H1 (cell line): ENCODE data around the gene LRBA. TPM values are rescaled to one million over a fixed set of nuclear protein-coding genes. Genes with fewer than 3 reads are reported as not detected.

ENCODE experiments used
- CTCF ChIA-PET: fragments of 300-600 bp; sonication (Branson Sonifier 250); formaldehyde crosslinking; loops from one replicate; lab custom pipeline; 2021; ENCODE audit not compliant: partially characterized antibody; lab: Charles Lee
- POLR2A ChIA-PET: fragments of 300-600 bp; sonication (Branson Sonifier 250); formaldehyde crosslinking; loops from one replicate; lab custom pipeline; 2021; ENCODE audit warnings: inconsistent platforms; ENCODE audit not compliant: partially characterized antibody; lab: Charles Lee
- DNase-seq, 2 experiments: peaks; one replicate each; pipeline versions ENCODE4 v3.0.0 to v3.0.0-alpha.2; 2010 to 2022; ENCODE audit warnings: low spot score in 2 of 2, low read depth in 1 of 2, mixed read lengths in 1 of 2
- FAIRE-seq: peaks from 2 replicates; lab custom pipeline; 2011; peaks lifted over from hg19 to GRCh38; lab: Jason Lieb, UNC
- H2AFZ ChIP-seq: 2 replicates; pipeline ENCODE4 v1.8.1; 2012; ENCODE audit warnings: low read length, inconsistent platforms
- H2AK5ac ChIP-seq: 2 replicates; pipeline ENCODE4 v1.6.1; 2013; ENCODE audit warnings: low read depth, low read length
- H2BK120ac ChIP-seq: replicated peaks from 2 replicates; pipeline ENCODE3; 2013; ENCODE audit warnings: low read depth, low read length, inconsistent platforms
- H2BK12ac ChIP-seq: 2 replicates; pipeline ENCODE4 v1.6.1; 2013; ENCODE audit warnings: low read depth, low read length
- H2BK15ac ChIP-seq: 2 replicates; pipeline ENCODE4 v1.6.1; 2013; ENCODE audit warnings: low read length
- H2BK20ac ChIP-seq: 2 replicates; pipeline ENCODE4 v1.6.1; 2013; ENCODE audit warnings: low read length
- H2BK5ac ChIP-seq: 2 replicates; pipeline ENCODE4 v1.6.1; 2013; ENCODE audit warnings: low read depth, low read length
- H3K14ac ChIP-seq: 2 replicates; pipeline ENCODE4 v1.6.1; 2013; ENCODE audit warnings: inconsistent platforms; ENCODE audit not compliant: insufficient read length
- H3K18ac ChIP-seq: 2 replicates; pipeline ENCODE4 v1.6.1; 2013; ENCODE audit warnings: low read length; ENCODE audit errors: extremely low read depth
- H3K23ac ChIP-seq: 2 replicates; pipeline ENCODE4 v1.6.1; 2013; ENCODE audit warnings: inconsistent platforms; ENCODE audit not compliant: insufficient read length
- H3K23me2 ChIP-seq: 2 replicates; pipeline ENCODE4 v1.6.1; 2013; ENCODE audit warnings: low read depth, low read length
- H3K27ac ChIP-seq: 2 replicates; pipeline ENCODE4 v1.6.1; 2011; ENCODE audit warnings: low read depth, low read length, inconsistent platforms
- H3K27me3 ChIP-seq, 4 experiments: replicated peaks in 1 of 4; 1 replicate in 1 of 4; 2 replicates in 3 of 4; pipeline versions ENCODE4 v1.6.1 to v1.8.1; 2011 to 2013; ENCODE audit warnings: low read length in 3 of 4, mild to moderate bottlenecking in 3 of 4, inconsistent platforms in 2 of 4, mixed read lengths in 2 of 4, moderate library complexity in 1 of 4; ENCODE audit not compliant: control insufficient read depth in 3 of 4, insufficient read depth in 3 of 4; ENCODE audit errors: extremely low read depth in 1 of 4
- H3K36me3 ChIP-seq, 4 experiments: 2 replicates each; pipeline versions ENCODE4 v1.6.1 to v1.8.1; 2011 to 2013; ENCODE audit warnings: mild to moderate bottlenecking in 4 of 4, low read length in 3 of 4, moderate library complexity in 2 of 4, control low read depth in 1 of 4, inconsistent platforms in 1 of 4; ENCODE audit not compliant: insufficient read depth in 4 of 4, control insufficient read depth in 2 of 4
- H3K4ac ChIP-seq: replicated peaks from 2 replicates; pipeline ENCODE3; 2013; ENCODE audit warnings: low read length, low read depth, mixed read lengths, inconsistent platforms; ENCODE audit not compliant: insufficient read length
- H3K4me1 ChIP-seq, 4 experiments: replicated peaks in 1 of 4; 1 replicate in 1 of 4; 2 replicates in 3 of 4; pipeline versions ENCODE4 v1.6.1 to v1.8.1; 2011 to 2013; ENCODE audit warnings: low read length in 3 of 4, inconsistent platforms in 2 of 4, mixed read lengths in 1 of 4; ENCODE audit not compliant: insufficient read depth in 4 of 4, control insufficient read depth in 3 of 4
- H3K4me2 ChIP-seq, 2 experiments: 2 replicates each; pipeline versions ENCODE4 v1.6.1 to v1.8.1; 2011 to 2013; ENCODE audit warnings: low read depth in 2 of 2, low read length in 2 of 2, control low read depth in 1 of 2, inconsistent platforms in 1 of 2, mild to moderate bottlenecking in 1 of 2; ENCODE audit not compliant: insufficient read depth in 1 of 2
- H3K4me3 ChIP-seq, 4 experiments: fragments of 200-600, 300-600 bp in 1 of 4; sonication (generic), shearing (Covaris generic), sonication (Bioruptor Twin) in 1 of 4; 2 replicates each; pipeline versions ENCODE4 v1.5.1 to v1.8.1; 2011 to 2016; ENCODE audit warnings: low read length in 4 of 4, low read depth in 3 of 4, control low read depth in 2 of 4, inconsistent platforms in 2 of 4, mild to moderate bottlenecking in 2 of 4, mixed read lengths in 1 of 4, moderate library complexity in 1 of 4; ENCODE audit not compliant: insufficient read depth in 2 of 4; ENCODE audit errors: extremely low read depth in 1 of 4
- H3K56ac ChIP-seq: replicated peaks from 2 replicates; pipeline ENCODE3; 2013; ENCODE audit warnings: low read depth, mild to moderate bottlenecking, mixed read lengths, low read length, inconsistent platforms; ENCODE audit not compliant: insufficient read length
- H3K79me1 ChIP-seq: 2 replicates; pipeline ENCODE4 v1.6.1; 2013; ENCODE audit warnings: low read depth, low read length, control low read depth
- H3K79me2 ChIP-seq, 2 experiments: 2 replicates each; pipeline versions ENCODE4 v1.6.1 to v1.8.1; 2012 to 2013; ENCODE audit warnings: low read length in 2 of 2, mild to moderate bottlenecking in 2 of 2, inconsistent platforms in 1 of 2; ENCODE audit not compliant: insufficient read depth in 2 of 2, control insufficient read depth in 1 of 2
- H3K9ac ChIP-seq, 4 experiments: replicated peaks in 1 of 4; 1 replicate in 1 of 4; 2 replicates in 3 of 4; pipeline versions ENCODE4 v1.6.1 to v1.8.1; 2011 to 2013; ENCODE audit warnings: low read depth in 3 of 4, low read length in 3 of 4, control low read depth in 2 of 4, mild to moderate bottlenecking in 2 of 4, moderate library complexity in 2 of 4, inconsistent platforms in 1 of 4; ENCODE audit errors: extremely low read depth in 1 of 4
- H3K9me3 ChIP-seq, 2 experiments: 2 replicates each; pipeline versions ENCODE4 v1.6.1 to v1.8.1; 2012 to 2013; ENCODE audit warnings: mild to moderate bottlenecking in 2 of 2, moderate library complexity in 2 of 2, control low read depth in 1 of 2, inconsistent platforms in 1 of 2, low read depth in 1 of 2, low read length in 1 of 2, mixed read lengths in 1 of 2; ENCODE audit not compliant: insufficient read depth in 2 of 2
- H4K20me1 ChIP-seq, 2 experiments: replicated peaks in 1 of 2; 2 replicates each; pipeline versions ENCODE3 to v1.8.1; 2011 to 2013; ENCODE audit warnings: inconsistent platforms in 2 of 2, low read length in 2 of 2, mild to moderate bottlenecking in 1 of 2; ENCODE audit not compliant: insufficient read depth in 2 of 2, control insufficient read depth in 1 of 2
- H4K5ac ChIP-seq: 2 replicates; pipeline ENCODE4 v1.6.1; 2013; ENCODE audit warnings: low read length, low read depth, mixed read lengths, inconsistent platforms; ENCODE audit not compliant: insufficient read length
- H4K8ac ChIP-seq: 2 replicates; pipeline ENCODE4 v1.8.0; 2013; ENCODE audit warnings: mild to moderate bottlenecking, moderate library complexity, low read length, inconsistent platforms; ENCODE audit not compliant: insufficient read depth; ENCODE audit errors: extremely low read depth
- H4K91ac ChIP-seq: replicated peaks from 2 replicates; pipeline ENCODE3; 2013; ENCODE audit warnings: low read length, mixed read lengths, inconsistent platforms; ENCODE audit not compliant: insufficient read length
- CBX5 ChIP-seq: fragments of 300-800, 300-1000 bp; sonication (generic); IDR thresholded peaks from 2 replicates; pipeline ENCODE4 v1.7.1; 2016; ENCODE audit warnings: antibody characterized with exemption, low read length, low read depth
- EZH2 ChIP-seq: fragments of 200-600 bp; sonication (generic); IDR thresholded peaks from 2 replicates; pipeline ENCODE4 v1.7.1; 2012; ENCODE audit warnings: low read depth, mild to moderate bottlenecking, moderate library complexity, low read length, inconsistent platforms; ENCODE audit not compliant: severe bottlenecking
- RBBP5 ChIP-seq: IDR thresholded peaks from 2 replicates; pipeline ENCODE4 v1.7.1; 2012; ENCODE audit warnings: low read depth, mild to moderate bottlenecking, inconsistent platforms, low read length, moderate library complexity, borderline replicate concordance
- SIRT6 ChIP-seq: IDR thresholded peaks from one replicate; pipeline ENCODE4 v1.7.1; 2012; ENCODE audit warnings: low read length, inconsistent platforms
- WGBS, 2 experiments: shearing (Covaris generic) in 1 of 2; methylation state at CpG; one replicate each; pipeline versions ENCODE4 v1.1.6 to v1.1.7; 2013 to 2015; ENCODE audit warnings: low lambda C conversion rate in 2 of 2, mixed read lengths in 2 of 2, inconsistent platforms in 1 of 2, low coverage in 1 of 2, missing lambda C conversion rate in 1 of 2; ENCODE audit not compliant: insufficient replicate concordance in 2 of 2, insufficient coverage in 1 of 2, insufficient read length in 1 of 2; ENCODE audit errors: extremely low coverage in 1 of 2, missing lambda C conversion rate in 1 of 2; 5-methylcytosine and 5-hydroxymethylcytosine counted together
- polyA plus RNA-seq, 7 experiments: library from polyadenylated mRNA; depleted of rRNA in 3 of 7; stranded (reverse) in 5 of 7; unstranded in 2 of 7; fragments of >200 nt in 5 of 7; fragments of 200-250 nt in 2 of 7; gene quantifications; 1 replicate in 5 of 7; 2 replicates in 1 of 7; 4 replicates in 1 of 7; pipeline versions ENCODE4 v1.2.1 to v1.2.3, GENCODE V29; 2011 to 2013; ENCODE audit warnings: missing spikeins in 2 of 7, mixed read lengths in 2 of 7
- total RNA-seq: library from RNA; stranded (reverse); fragmentation: NEBNext Ultra II Directional; extraction: Animal tissue kit (Norgen Biotek cat#: 25700); gene quantifications from 2 replicates; pipeline ENCODE4 v1.2.1, GENCODE V29; 2021

The LRBA gene
- total and polyA plus RNA-seq, 2 of the 8 experiments (the other 6 are each of a cell fraction or from before 2014, with no cell fraction given), result 54.6 to 83.2 TPM

GRCh38 chr4:150476776-150477175 is 538.3 kb downstream of the LRBA start:
- H2BK120ac ChIP-seq, result no peak overlapping the region
- no peak for DNase-seq
- no peaks in the 10 kb centered on the region for H3K79me2 ChIP-seq
- H2BK20ac ChIP-seq, result no peak overlapping the region
- FAIRE-seq, result no peak
- H4K91ac ChIP-seq, result no peak overlapping the region
- no peak overlapping the region for H2BK15ac ChIP-seq
- H2BK12ac ChIP-seq, result no peak overlapping the region
- no peak overlapping the region for H3K23ac ChIP-seq
- H3K9me3 ChIP-seq, result no peaks in the 10 kb centered on the region
- no peak overlapping the region for H3K14ac ChIP-seq
- POLR2A ChIA-PET, result no interaction called here
- no peak overlapping the region for H3K4ac ChIP-seq
- H3K27me3 ChIP-seq, result no peaks in the 10 kb centered on the region
- H4K20me1 ChIP-seq, result no peaks in the 10 kb centered on the region
- H3K4me1 ChIP-seq, result no peaks in the 10 kb centered on the region
- no peak overlapping the region for H3K18ac ChIP-seq
- H4K5ac ChIP-seq, result no peak overlapping the region
- H2BK5ac ChIP-seq, result no peak overlapping the region
- WGBS, 2 experiments, result 93% methylated on average over 2 of the region's 2 CpGs; no CpG with 5 or more reads in 1 of the 2 experiments
- H3K4me2 ChIP-seq, result no peak overlapping the region
- H3K56ac ChIP-seq, result no peak overlapping the region
- CTCF ChIA-PET, result no interaction called here
- no peak overlapping the region for H3K27ac ChIP-seq
- no peak overlapping the region for H2AK5ac ChIP-seq
- H3K36me3 ChIP-seq, result no peaks in the 10 kb centered on the region
- H3K23me2 ChIP-seq, result no peaks in the 10 kb centered on the region
- no peak overlapping the region for H4K8ac ChIP-seq
- H3K79me1 ChIP-seq, result no peaks in the 10 kb centered on the region
- no peak overlapping the region for H2AFZ ChIP-seq
- H3K4me3 ChIP-seq, result no peak overlapping the region
- no peak overlapping the region for H3K9ac ChIP-seq
- no peak for TF ChIP-seq SIRT6
- TF ChIP-seq CBX5, result no peak
- no peak for TF ChIP-seq RBBP5
- TF ChIP-seq EZH2, result no peak
